ENCODE data around the gene RPL13.

DNA sequence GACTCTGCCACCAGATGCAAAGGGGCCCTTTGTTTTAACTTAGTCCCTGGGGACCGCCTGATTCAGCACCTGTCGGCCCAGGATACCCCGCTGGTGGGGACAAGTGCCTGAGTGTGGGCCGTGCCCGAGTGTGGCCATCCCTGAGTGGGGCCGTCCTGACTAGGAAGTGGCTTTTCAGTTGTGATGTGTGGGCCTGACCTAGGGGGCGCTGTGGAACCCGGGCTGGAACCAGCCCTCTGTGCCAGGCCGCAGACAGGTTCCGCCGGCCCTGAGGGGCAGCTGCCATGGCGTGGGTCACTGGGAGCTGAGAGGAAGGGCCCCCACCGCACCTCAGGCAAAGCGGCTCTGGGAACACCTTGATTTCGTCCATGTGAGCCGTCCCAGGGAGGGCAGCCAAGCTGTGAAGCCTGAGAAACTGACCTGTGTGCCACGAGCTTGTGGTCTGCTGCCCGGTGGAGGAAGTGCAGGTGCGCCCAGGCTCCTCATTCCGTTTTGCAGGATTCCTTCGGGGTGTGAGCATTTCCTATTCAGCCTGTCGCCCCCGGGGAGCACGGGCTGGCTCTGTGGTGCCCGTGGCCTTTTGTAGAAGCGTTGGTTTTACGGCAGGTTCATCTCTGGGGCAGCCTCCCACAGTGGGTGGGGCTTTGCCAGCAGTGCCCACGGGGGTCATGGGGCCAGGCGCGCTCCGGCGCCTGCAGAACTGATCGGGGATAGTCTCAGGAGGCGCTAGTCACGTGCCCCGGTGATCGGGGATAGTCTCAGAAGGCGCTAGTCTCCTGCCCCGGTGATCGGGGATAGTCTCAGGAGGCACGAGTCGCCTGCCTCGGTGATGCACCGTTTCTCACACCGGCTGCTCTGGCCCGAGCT lies 5.3 kb downstream of the RPL13 start:
- TF ChIP-seq CTCF (IDR thresholded peaks at IDR 0.05) (peak; percentile 71), EZH2 (IDR thresholded peaks at IDR 0.05) (no peak)

Measured in neural progenitor cell (in vitro differentiated cells).